Neural progenitor cell (in vitro differentiated cells): Measurements from ENCODE around the gene WBP2. TPM values are rescaled to one million over a fixed set of nuclear protein-coding genes. Genes with fewer than 3 reads are reported as not detected.

Experiments used
- DNase-seq: peaks from one replicate; pipeline ENCODE4 v3.0.0-alpha.2; 2016; ENCODE audit warnings: low spot score
- H2AFZ ChIP-seq: fragments of 200-600 bp; sonication (generic); replicated peaks from 2 replicates; pipeline ENCODE4 v1.6.1; 2016; ENCODE audit warnings: antibody characterized with exemption
- H3F3A ChIP-seq: fragments of 200-600 bp; sonication (generic); 2 replicates; pipeline ENCODE4 v1.6.1; 2016; ENCODE audit warnings: antibody characterized with exemption, low read depth
- H3K27ac ChIP-seq: fragments of 200-600 bp; sonication (generic); 2 replicates; pipeline ENCODE4 v1.5.1; 2016; ENCODE audit warnings: mild to moderate bottlenecking
- H3K27me3 ChIP-seq: fragments of 200-600 bp; sonication (generic); 2 replicates; pipeline ENCODE4 v1.6.1; 2016; ENCODE audit warnings: mild to moderate bottlenecking, moderate library complexity
- H3K36me3 ChIP-seq: fragments of 200-600 bp; sonication (generic); 2 replicates; pipeline ENCODE4 v1.5.1; 2016
- H3K4me1 ChIP-seq: fragments of 200-600 bp; sonication (generic); 2 replicates; pipeline ENCODE4 v1.6.1; 2016; ENCODE audit warnings: mixed run types
- H3K4me2 ChIP-seq: fragments of 200-600 bp; sonication (generic); 2 replicates; pipeline ENCODE4 v1.6.1; 2016
- H3K4me3 ChIP-seq: fragments of 200-600 bp; sonication (generic); 2 replicates; pipeline ENCODE4 v1.5.1; 2016
- H3K79me2 ChIP-seq: fragments of 200-600 bp; sonication (generic); 2 replicates; pipeline ENCODE4 v1.6.1; 2016; ENCODE audit warnings: low read depth
- H3K9ac ChIP-seq: fragments of 200-600 bp; sonication (generic); 2 replicates; pipeline ENCODE4 v1.6.1; 2016
- H3K9me3 ChIP-seq: fragments of 200-600 bp; sonication (generic); 2 replicates; pipeline ENCODE4 v1.5.1; 2016; ENCODE audit warnings: low read depth
- H4K20me1 ChIP-seq: fragments of 200-600 bp; sonication (generic); 2 replicates; pipeline ENCODE4 v1.6.1; 2016; ENCODE audit warnings: low read depth
- H3K27ac Mint-ChIP-seq: 3 replicates; pipeline ENCODE4 v1.8.0; 2021; ENCODE audit warnings: mixed read lengths
- H3K27me3 Mint-ChIP-seq: 2 replicates; pipeline ENCODE4 v1.8.0; 2022; ENCODE audit warnings: low read depth, mild to moderate bottlenecking, inconsistent platforms, moderate library complexity, mixed read lengths; ENCODE audit not compliant: insufficient read depth
- H3K36me3 Mint-ChIP-seq: 3 replicates; pipeline ENCODE4 v1.8.0; 2021; ENCODE audit warnings: mixed read lengths
- H3K4me1 Mint-ChIP-seq: 3 replicates; pipeline ENCODE4 v1.8.0; 2021; ENCODE audit warnings: mixed read lengths
- H3K4me3 Mint-ChIP-seq: 3 replicates; pipeline ENCODE4 v1.8.0; 2021; ENCODE audit warnings: mild to moderate bottlenecking, moderate library complexity, mixed read lengths
- H3K9me3 Mint-ChIP-seq: 3 replicates; pipeline ENCODE4 v1.8.0; 2020; ENCODE audit warnings: mixed read lengths
- CTCF ChIP-seq: fragments of 200-600 bp; sonication (generic); IDR thresholded peaks from 2 replicates; pipeline ENCODE4 v1.5.1; 2017; ENCODE audit warnings: antibody characterized with exemption, mild to moderate bottlenecking
- EZH2 ChIP-seq: fragments of 200-600 bp; sonication (generic); IDR thresholded peaks from 2 replicates; pipeline ENCODE4 v1.6.1; 2017; ENCODE audit warnings: antibody characterized with exemption, mild to moderate bottlenecking, moderate library complexity
- EZH2phosphoT487 ChIP-seq: fragments of 200-600 bp; sonication (generic); IDR thresholded peaks from 2 replicates; pipeline ENCODE4 v1.6.1; 2017; ENCODE audit warnings: antibody characterized with exemption
- total RNA-seq: library from RNA; depleted of rRNA; stranded (reverse); fragments of >200 nt; gene quantifications from 2 replicates; pipeline ENCODE4 v1.2.3, GENCODE V29; 2015; ENCODE audit warnings: low replicate concordance

Gene WBP2
- total RNA-seq, 1 donor from 2014 or later: 20.9 TPM

- no peaks in the 10 kb centered on the region for H3K4me1 Mint-ChIP-seq
- Histone ChIP-seq H3K4me2 (no peak overlapping the region), H4K20me1 (no peaks in the 10 kb centered on the region), H3K27ac (no peak overlapping the region), H3K36me3 (no peaks in the 10 kb centered on the region), H3F3A (peaks cover 2% of the 10 kb centered on the region), H2AFZ (no peak overlapping the region), H3K9ac (no peak overlapping the region), H3K9me3 (no peaks in the 10 kb centered on the region), H3K4me1 (no peaks in the 10 kb centered on the region), H3K4me3 (no peak overlapping the region), H3K27me3 (no peaks in the 10 kb centered on the region), H3K79me2 (no peaks in the 10 kb centered on the region)
- no peak overlapping the region for H3K27ac Mint-ChIP-seq
- TF ChIP-seq EZH2 (no peak), CTCF (no peak), EZH2phosphoT487 (no peak)
- peaks cover 17% of the 10 kb centered on the region for H3K36me3 Mint-ChIP-seq
- no peaks in the 10 kb centered on the region for H3K9me3 Mint-ChIP-seq
- no peak overlapping the region for H3K4me3 Mint-ChIP-seq
- DNase-seq: no peak
- peaks cover 6% of the 10 kb centered on the region for H3K27me3 Mint-ChIP-seq
Measured at GRCh38 chr17:75821552-75821951, 33.6 kb downstream of the WBP2 start.

- Mint-ChIP-seq H3K36me3 (peaks cover 16% of the 10 kb centered on the region), H3K9me3 (no peaks in the 10 kb centered on the region), H3K4me1 (no peaks in the 10 kb centered on the region), H3K27me3 (peaks cover 6% of the 10 kb centered on the region), H3K27ac (no peak overlapping the region), H3K4me3 (no peak overlapping the region)
- Histone ChIP-seq H3K4me2 (no peak overlapping the region), H3K9ac (no peak overlapping the region), H3F3A (no peaks in the 10 kb centered on the region), H3K4me3 (no peak overlapping the region), H2AFZ (no peak overlapping the region), H3K79me2 (no peaks in the 10 kb centered on the region), H4K20me1 (no peaks in the 10 kb centered on the region), H3K4me1 (no peaks in the 10 kb centered on the region), H3K9me3 (no peaks in the 10 kb centered on the region), H3K27ac (no peak overlapping the region), H3K27me3 (no peaks in the 10 kb centered on the region), H3K36me3 (no peaks in the 10 kb centered on the region)
- TF ChIP-seq CTCF: no peak
- TF ChIP-seq EZH2: no peak
- TF ChIP-seq EZH2phosphoT487: no peak
- no peak for DNase-seq
Measured at GRCh38 chr17:75820094-75821080, 34.7 kb downstream of the WBP2 start.

- Histone ChIP-seq H3K79me2 (no peaks in the 10 kb centered on the region), H3K4me2 (no peak overlapping the region), H3K27ac (no peak overlapping the region), H3F3A (no peaks in the 10 kb centered on the region), H4K20me1 (no peaks in the 10 kb centered on the region), H3K9ac (no peak overlapping the region), H3K27me3 (no peaks in the 10 kb centered on the region), H3K36me3 (no peaks in the 10 kb centered on the region), H3K4me1 (no peaks in the 10 kb centered on the region), H2AFZ (no peak overlapping the region), H3K9me3 (no peaks in the 10 kb centered on the region), H3K4me3 (no peak overlapping the region)
- H3K27me3 Mint-ChIP-seq: peaks cover 6% of the 10 kb centered on the region
- H3K9me3 Mint-ChIP-seq: no peaks in the 10 kb centered on the region
- peaks cover 14% of the 10 kb centered on the region for H3K36me3 Mint-ChIP-seq
- no peak overlapping the region for H3K4me3 Mint-ChIP-seq
- DNase-seq: no peak
- H3K4me1 Mint-ChIP-seq: no peaks in the 10 kb centered on the region
- H3K27ac Mint-ChIP-seq: no peak overlapping the region
- TF ChIP-seq CTCF: no peak
- no peak for TF ChIP-seq EZH2phosphoT487
- no peak for TF ChIP-seq EZH2
Measured at GRCh38 chr17:75819678-75820077, 35.5 kb downstream of the WBP2 start.
